ENCODE results near the gene MMP24. TPM values are rescaled to one million over a fixed set of nuclear protein-coding genes. Genes with fewer than 3 reads are reported as not detected.

The MMP24 gene
- total and polyA plus RNA-seq, 2 of the 13 experiments (the other 11 are each of a cell fraction or from before 2014, with no cell fraction given) = 0.29 to 0.35 TPM

GRCh38 chr20:35283441-35284266 is 57.2 kb downstream of the MMP24 start (continued):
- no peak for TF ChIP-seq NFE2L1 (CRISPR knock-in tag; IDR thresholded peaks at IDR 0.05; ENCODE audit: borderline replicate concordance)
- no peak for TF ChIP-seq FOXC1 (CRISPR knock-in tag; IDR thresholded peaks at IDR 0.05; ENCODE audit: borderline replicate concordance)
- no peak for TF ChIP-seq ZNF557 (CRISPR knock-in tag; IDR thresholded peaks at IDR 0.05)
- TF ChIP-seq ZNF747 (CRISPR knock-in tag; IDR thresholded peaks at IDR 0.05; ENCODE audit: borderline replicate concordance) = no peak
- no peak for TF ChIP-seq ATF4 (CRISPR knock-in tag; IDR thresholded peaks at IDR 0.05)
- TF ChIP-seq FOXK1 (CRISPR knock-in tag; IDR thresholded peaks at IDR 0.05; ENCODE audit: borderline replicate concordance, low read depth) = no peak
- TF ChIP-seq DMTF1 (CRISPR knock-in tag; IDR thresholded peaks at IDR 0.05) = 0 out of 2 replicates have a peak, but pooled peaks have one; percentile 3
- TF ChIP-seq HOMEZ (CRISPR knock-in tag; IDR thresholded peaks at IDR 0.05; ENCODE audit: low read depth) = no peak
- TF ChIP-seq FLYWCH1 (CRISPR knock-in tag; IDR thresholded peaks at IDR 0.05) = no peak
- 0 out of 2 replicates have a peak, but pooled peaks have one; percentile 56 for TF ChIP-seq FUBP1 (CRISPR knock-in tag; IDR thresholded peaks at IDR 0.05; ENCODE audit: borderline replicate concordance)
- TF ChIP-seq ARNT2 (CRISPR knock-in tag; IDR thresholded peaks at IDR 0.05; ENCODE audit: low read depth) = 0 out of 2 replicates have a peak, but pooled peaks have one; percentile 23
- TF ChIP-seq STAT5B (CRISPR knock-in tag; IDR thresholded peaks at IDR 0.05) = no peak
- TF ChIP-seq TCF7 (IDR thresholded peaks at IDR 0.05; ENCODE audit: low read depth) = no peak
- peak; percentile 2; the same call in 1 of the 2 replicates for TF ChIP-seq ZBTB43 (CRISPR knock-in tag; conservative IDR thresholded peaks at IDR 0.05)
- TF ChIP-seq GATAD2A (CRISPR knock-in tag; IDR thresholded peaks at IDR 0.05) = no peak
- TF ChIP-seq HDAC1 (CRISPR knock-in tag; IDR thresholded peaks at IDR 0.05) = no peak
- TF ChIP-seq ONECUT2 (CRISPR knock-in tag; IDR thresholded peaks at IDR 0.05) = no peak
- TF ChIP-seq PPARG (CRISPR knock-in tag; conservative IDR thresholded peaks at IDR 0.05) = no peak
- TF ChIP-seq ZNF7 (CRISPR knock-in tag; IDR thresholded peaks at IDR 0.05) = no peak
- 0 out of 2 replicates have a peak, but pooled peaks have one; percentile 55 for TF ChIP-seq ZNF232 (CRISPR knock-in tag; IDR thresholded peaks at IDR 0.05; ENCODE audit: borderline replicate concordance)

Data from HepG2 (cell line).